Transverse colon (tissue), 4 donors: ENCODE results near the gene GKN1. TPM values are rescaled to one million over a fixed set of nuclear protein-coding genes. Genes with fewer than 3 reads are reported as not detected.

Experiments used
- DNase-seq: peaks from one replicate; pipeline ENCODE4 v3.0.0-alpha.2; 2019
- H3K27ac ChIP-seq, 4 donors: fragments of 200-600 bp; sonication (generic); 2 replicates each; pipeline ENCODE4 v1.5.1; 2016 to 2018; ENCODE audit warnings: inconsistent platforms in 4 of 4
- H3K27me3 ChIP-seq: fragments of 200-600 bp; sonication (generic); 2 replicates; pipeline ENCODE4 v1.5.1; 2017; ENCODE audit warnings: inconsistent platforms
- H3K36me3 ChIP-seq, 4 donors: fragments of 200-600 bp; sonication (generic); 2 replicates each; pipeline ENCODE4 v1.5.1; 2017 to 2019; ENCODE audit warnings: inconsistent platforms in 4 of 4
- H3K4me1 ChIP-seq, 4 donors: fragments of 200-600 bp; sonication (generic); 2 replicates each; pipeline ENCODE4 v1.5.1; 2017 to 2020; ENCODE audit warnings: inconsistent platforms in 4 of 4
- H3K4me3 ChIP-seq, 4 donors: fragments of 200-600 bp; sonication (generic); 1 replicate in 1 of 4; 2 replicates in 3 of 4; pipeline versions ENCODE4 v1.5.1 to v1.6.1; 2017 to 2019; ENCODE audit warnings: inconsistent platforms in 4 of 4
- H3K9me3 ChIP-seq, 2 donors: fragments of 200-600 bp; sonication (generic); 2 replicates each; pipeline ENCODE4 v1.5.1; 2017 to 2019; ENCODE audit warnings: inconsistent platforms in 2 of 2
- CTCF ChIP-seq, 5 experiments: fragments of 200-600 bp in 3 of 5; fragments of 450-650 bp in 2 of 5; sonication (generic) in 3 of 5; IDR thresholded peaks; 1 replicate in 2 of 5; 2 replicates in 3 of 5; pipeline ENCODE4 v1.5.1; 2016 to 2017; ENCODE audit warnings: antibody characterized with exemption in 5 of 5, inconsistent platforms in 3 of 5, mild to moderate bottlenecking in 2 of 5, moderate library complexity in 1 of 5
- EP300 ChIP-seq: sonication (generic); formaldehyde crosslinking; IDR thresholded peaks from one replicate; pipeline ENCODE4 v1.6.1; 2017; ENCODE audit warnings: antibody characterized with exemption, low read depth
- POLR2A ChIP-seq: fragments of 450-650 bp; IDR thresholded peaks from one replicate; pipeline ENCODE4 v1.6.1; 2016; ENCODE audit warnings: antibody characterized with exemption, mild to moderate bottlenecking, moderate library complexity
- POLR2AphosphoS5 ChIP-seq, 3 donors: sonication (generic); formaldehyde crosslinking; IDR thresholded peaks; one replicate each; pipeline ENCODE4 v1.6.1; 2016; ENCODE audit warnings: antibody characterized with exemption in 3 of 3
- WGBS, 2 donors: methylation state at CpG; one replicate each; pipeline ENCODE4 v1.1.5; 2018; ENCODE audit warnings: low coverage in 1 of 2; 5-methylcytosine and 5-hydroxymethylcytosine counted together
- in situ Hi-C, 4 donors: fragments of 200-750 bp; cut with MboI; loops; one replicate each; pipeline versions ENCODE4 v1.15.0 to v1.15.1; 2017; ENCODE audit warnings: low sequenced_read_pairs in 3 of 4, low pct_ligation_motif_present in 1 of 4, low pct_unique_long_range_greater_than_20kb in 1 of 4
- intact Hi-C: fragments of 100-400 bp; cut with DNase I; formaldehyde crosslinking; loops from one replicate; pipeline ENCODE4 v1.15.1; 2023; ENCODE audit warnings: low total_unique reads
- total RNA-seq, 4 donors: library from RNA; depleted of rRNA; stranded (reverse); fragments of >200 nt; gene quantifications; one replicate each; pipeline ENCODE4 v1.1.0, GENCODE V29; 2016

GKN1 gene
- total RNA-seq, 4 donors from 2014 or later = not detected

GRCh38 chr2:68970566-68971265 is 3.7 kb upstream of the GKN1 start:
- Histone ChIP-seq H3K9me3 (no peaks in the 10 kb centered on the region), H3K27ac (no peak overlapping the region), H3K27me3 (no peaks in the 10 kb centered on the region), H3K4me3 (no peak overlapping the region), H3K36me3 (no peaks in the 10 kb centered on the region), H3K4me1 (no peaks in the 10 kb centered on the region)
- in situ Hi-C loops (no loop called here), intact Hi-C loops (no loop called here)
- DNase-seq = no peak
- TF ChIP-seq POLR2A (no peak), CTCF (IDR thresholded peaks at IDR 0.05) (no peak), POLR2AphosphoS5 (IDR thresholded peaks at IDR 0.05) (no peak), EP300 (no peak)
- 85 to 92% methylated on average over 8 of the region's 8 CpGs for WGBS, 2 donors

- intact Hi-C loops = no loop called here
- 65% methylated on average over 5 of the region's 5 CpGs; no CpG with 5 or more reads in 1 of the 2 donors for WGBS, 2 donors
- DNase-seq = no peak
These were observed 2.7 kb upstream of the GKN1 start for GRCh38 chr2:68971591-68972231.

GRCh38 chr2:68974946-68975665 is 670 bp downstream of the GKN1 start:
- in situ Hi-C loops = no loop called here
- WGBS, 2 donors = 53 to 67% methylated on average over 3 to 9 of the region's 9 CpGs
- Histone ChIP-seq H3K4me3 (no peak overlapping the region), H3K27ac (no peak overlapping the region), H3K4me1 (no peaks in the 10 kb centered on the region), H3K36me3 (no peaks in the 10 kb centered on the region), H3K27me3 (peaks cover 7% of the 10 kb centered on the region), H3K9me3 (no peaks in the 10 kb centered on the region)
- DNase-seq = no peak
- TF ChIP-seq CTCF (IDR thresholded peaks at IDR 0.05) (no peak), EP300 (no peak), POLR2A (no peak), POLR2AphosphoS5 (IDR thresholded peaks at IDR 0.05) (no peak)
- intact Hi-C loops = no loop called here

More at GRCh38 chr2:68971591-68972231, 2.7 kb upstream of the GKN1 start:
- H3K27ac ChIP-seq = no peak overlapping the region
- no peaks in the 10 kb centered on the region for H3K4me1 ChIP-seq
- TF ChIP-seq EP300 (no peak), POLR2AphosphoS5 (IDR thresholded peaks at IDR 0.05) (no peak), POLR2A (no peak), CTCF (IDR thresholded peaks at IDR 0.05) (no peak)
- peaks cover 7% of the 10 kb centered on the region for H3K27me3 ChIP-seq
- H3K9me3 ChIP-seq = no peaks in the 10 kb centered on the region
- in situ Hi-C loops = no loop called here
- no peaks in the 10 kb centered on the region for H3K36me3 ChIP-seq
- no peak overlapping the region for H3K4me3 ChIP-seq

- no peak for TF ChIP-seq POLR2AphosphoS5 (IDR thresholded peaks at IDR 0.05)
- TF ChIP-seq CTCF (IDR thresholded peaks at IDR 0.05) = no peak
- no peak for TF ChIP-seq EP300
- TF ChIP-seq POLR2A = no peak
- Histone ChIP-seq H3K36me3 (no peaks in the 10 kb centered on the region), H3K27me3 (peaks cover 7% of the 10 kb centered on the region), H3K9me3 (no peaks in the 10 kb centered on the region), H3K4me1 (no peaks in the 10 kb centered on the region), H3K4me3 (no peak overlapping the region), H3K27ac (no peak overlapping the region)
- WGBS, 2 donors = 91 to 100% methylated on average over 2 of the region's 2 CpGs
- in situ Hi-C loops (no loop called here), intact Hi-C loops (no loop called here)
- no peak for DNase-seq
These were observed 1.4 kb downstream of the GKN1 start for GRCh38 chr2:68975844-68976243.
